TTC549 (cell line): ENCODE measurements around the gene SLC9A3.

ENCODE experiments used
- FAIRE-seq: peaks from 2 replicates; lab custom pipeline; 2012; peaks lifted over from hg19 to GRCh38; lab: Jason Lieb, UNC

Gene SLC9A3

GRCh38 chr5:504326-505154 lies 19.7 kb downstream of the SLC9A3 start:
- FAIRE-seq = no peak

- FAIRE-seq = no peak
Measured at GRCh38 chr5:502325-503079, 21.7 kb downstream of the SLC9A3 start.

GRCh38 chr5:501831-502184 lies 22.4 kb downstream of the SLC9A3 start:
- no peak for FAIRE-seq

DNA sequence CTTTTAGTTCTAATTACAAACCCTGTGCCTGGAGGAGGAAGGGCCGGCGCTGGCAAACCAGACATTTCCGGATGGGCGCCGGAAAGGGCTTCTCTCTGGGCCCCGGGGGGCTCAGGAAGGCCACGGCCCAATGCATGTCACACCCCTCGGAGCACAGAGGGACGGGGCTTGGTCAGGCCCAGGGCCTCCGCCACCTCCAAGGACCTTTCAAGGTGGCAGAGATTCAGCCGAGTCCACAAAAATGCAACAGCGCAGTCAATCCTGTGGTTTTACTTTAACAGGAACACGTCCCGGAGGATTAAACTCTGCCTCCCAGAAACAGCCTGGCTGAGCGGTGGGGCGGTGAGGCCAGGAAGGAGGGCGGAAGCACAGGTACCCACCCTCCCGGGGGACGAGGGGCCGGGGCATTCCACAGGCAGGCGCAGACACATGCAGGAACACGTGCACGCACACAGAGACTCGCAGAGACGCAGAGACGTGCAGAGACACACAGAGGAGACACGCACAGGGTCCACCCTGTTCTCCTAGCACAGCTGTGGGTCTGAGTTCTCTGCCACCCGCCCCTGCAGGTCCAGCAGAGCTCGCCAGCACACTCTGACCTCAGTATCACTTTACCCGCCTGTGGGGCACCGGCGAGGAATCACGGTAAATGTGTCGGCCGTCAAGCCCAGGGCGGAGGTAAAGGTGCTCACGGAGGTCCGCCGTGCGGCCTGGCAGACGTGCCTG lies 23.0 kb downstream of the SLC9A3 start:
- FAIRE-seq = no peak

DNA sequence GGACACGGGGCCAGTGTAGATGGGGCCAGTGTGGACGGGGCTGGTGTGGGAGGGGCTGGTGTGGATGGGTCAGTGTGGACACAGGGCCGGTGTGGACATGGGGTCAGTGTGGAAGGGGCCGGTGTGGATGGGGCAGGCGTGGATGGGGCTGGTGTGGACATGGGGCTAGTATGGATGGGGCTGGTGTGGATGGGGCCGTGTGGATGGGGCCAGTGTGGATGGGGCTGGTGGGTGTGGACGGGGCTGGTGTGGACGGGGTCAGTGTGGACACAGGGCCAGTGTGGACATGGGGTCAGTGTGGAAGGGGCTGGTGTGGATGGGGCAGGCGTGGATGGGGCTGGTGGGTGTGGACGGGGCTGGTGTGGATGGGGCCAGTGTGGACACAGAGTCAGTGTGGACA lies 23.8 kb downstream of the SLC9A3 start:
- no peak for FAIRE-seq

DNA sequence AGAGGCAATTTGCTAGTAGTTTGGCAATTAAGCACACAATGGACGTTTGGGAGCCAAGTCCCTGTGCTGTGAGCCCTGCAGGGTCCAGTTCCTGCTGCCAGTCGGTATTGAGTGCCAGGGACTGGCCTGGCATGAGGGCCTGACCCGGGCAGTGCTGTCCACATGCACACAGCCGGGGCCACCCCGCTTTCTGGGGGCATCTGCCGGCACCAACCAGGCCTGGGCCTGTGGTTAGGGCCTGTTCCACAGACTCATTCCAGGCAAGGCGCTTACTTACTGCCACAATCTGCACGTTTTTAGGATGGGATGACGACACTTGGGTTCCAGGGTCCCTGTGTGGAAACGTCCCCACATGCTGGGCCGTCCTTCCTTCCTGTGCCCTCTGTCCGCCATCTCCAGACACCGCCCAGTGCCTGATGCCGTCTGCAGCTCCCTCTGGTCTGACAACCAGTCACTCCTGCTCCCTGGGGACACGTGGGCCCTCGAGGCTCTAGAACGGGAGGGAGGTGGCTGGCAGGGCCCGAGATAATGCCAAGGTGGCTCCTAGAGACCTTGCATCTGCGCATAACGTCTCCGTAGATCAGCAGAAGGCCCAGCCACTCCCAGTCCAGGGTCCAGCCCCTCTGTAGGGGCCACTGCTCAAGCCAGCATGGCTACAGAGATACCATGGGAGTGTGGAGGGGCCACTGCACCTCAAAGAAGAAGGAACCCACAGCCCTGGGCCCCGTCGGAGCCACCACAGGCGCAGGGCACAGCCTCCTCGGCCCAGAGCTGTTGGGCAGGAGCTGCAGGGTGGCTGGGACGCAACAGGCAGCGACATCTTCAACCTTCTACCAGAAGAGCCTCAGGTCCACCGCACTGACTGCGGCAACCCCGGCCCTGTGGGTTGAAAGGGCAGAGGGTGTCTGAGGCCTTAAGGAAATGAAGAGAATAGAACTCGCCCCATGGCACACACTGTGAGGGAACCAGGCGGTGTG lies 24.7 kb downstream of the SLC9A3 start:
- FAIRE-seq = no peak

DNA sequence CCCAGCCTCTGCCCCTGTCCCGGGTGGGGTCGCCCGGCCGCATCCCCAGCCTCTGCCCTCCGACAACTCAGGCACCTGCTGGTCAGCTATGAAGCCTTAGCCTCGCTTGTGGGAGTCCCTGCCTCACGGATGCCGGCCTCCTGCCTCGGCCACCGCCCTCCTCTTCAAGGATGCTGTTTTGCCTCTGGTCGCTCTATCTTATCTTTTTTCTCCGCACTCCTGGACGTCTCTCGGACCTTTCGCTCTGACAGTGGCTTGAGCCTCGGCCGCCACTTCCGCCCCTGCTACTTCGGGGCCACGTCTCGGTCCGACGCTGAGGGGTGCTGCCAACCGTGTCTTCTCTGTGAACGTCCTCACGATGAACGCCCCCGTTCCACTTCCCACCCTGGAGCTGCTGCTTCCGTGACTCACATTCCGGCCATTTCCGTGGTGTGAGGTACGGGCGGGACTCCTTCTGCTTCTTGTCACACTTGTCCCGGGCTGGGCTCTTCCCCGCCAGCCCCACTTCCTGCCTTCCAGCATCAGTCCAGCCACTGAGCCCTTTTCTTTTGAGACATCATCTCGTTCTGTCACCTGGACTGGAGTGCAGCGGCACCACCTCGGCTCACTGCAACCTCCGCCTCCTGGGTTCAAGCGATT lies 26.3 kb downstream of the SLC9A3 start:
- FAIRE-seq = no peak

DNA sequence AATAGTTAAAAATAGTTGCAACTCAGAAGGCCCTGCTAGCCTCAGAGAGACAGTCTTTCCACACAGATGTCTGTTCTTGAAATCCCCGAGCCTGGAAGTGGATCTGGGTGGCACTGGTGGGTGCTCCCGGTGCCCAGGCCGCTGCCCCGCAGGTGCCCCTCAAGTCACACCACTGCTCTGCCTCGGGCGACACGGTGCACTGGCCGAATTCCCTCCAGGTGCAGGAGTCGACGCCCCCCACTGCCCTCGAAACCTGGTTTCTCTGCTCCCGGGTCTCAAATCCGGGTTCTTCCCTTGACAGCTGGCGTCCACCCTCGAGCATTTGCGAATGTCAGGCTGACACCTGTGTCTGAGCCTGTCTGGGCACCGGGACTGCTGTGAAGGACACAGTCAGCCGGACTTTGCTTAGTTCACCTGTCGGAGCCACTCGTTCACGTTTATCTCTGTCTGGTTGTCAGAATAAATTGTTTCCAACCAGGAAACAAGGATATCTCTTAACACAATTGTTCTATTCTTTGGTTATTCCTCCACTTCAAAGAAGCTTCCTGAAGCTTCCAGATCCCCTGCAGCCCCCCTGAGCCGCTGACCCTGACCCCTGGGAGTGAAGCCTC lies 27.1 kb downstream of the SLC9A3 start:
- no peak for FAIRE-seq

DNA sequence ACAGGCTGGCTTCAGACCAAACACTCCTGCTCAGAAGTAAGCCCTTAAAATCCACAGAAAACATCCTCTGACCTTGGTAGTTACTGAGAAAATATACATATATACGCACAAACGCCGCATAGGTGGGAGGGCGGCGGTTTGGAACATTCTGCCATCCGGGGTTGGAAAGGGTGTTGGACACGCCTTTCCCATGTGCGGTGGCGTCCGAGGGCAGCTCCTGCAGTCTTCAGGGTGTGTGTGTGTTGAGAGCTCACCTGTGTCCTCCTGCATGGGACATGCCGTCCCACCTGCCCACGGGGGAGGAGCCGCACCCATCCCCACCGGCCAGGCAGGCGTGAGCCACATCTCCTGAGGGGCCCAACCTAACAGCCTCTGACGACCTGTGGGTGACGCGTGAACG lies 28.2 kb downstream of the SLC9A3 start:
- FAIRE-seq = no peak

GRCh38 chr5:494667-495255 lies 29.5 kb downstream of the SLC9A3 start:
- no peak for FAIRE-seq

DNA sequence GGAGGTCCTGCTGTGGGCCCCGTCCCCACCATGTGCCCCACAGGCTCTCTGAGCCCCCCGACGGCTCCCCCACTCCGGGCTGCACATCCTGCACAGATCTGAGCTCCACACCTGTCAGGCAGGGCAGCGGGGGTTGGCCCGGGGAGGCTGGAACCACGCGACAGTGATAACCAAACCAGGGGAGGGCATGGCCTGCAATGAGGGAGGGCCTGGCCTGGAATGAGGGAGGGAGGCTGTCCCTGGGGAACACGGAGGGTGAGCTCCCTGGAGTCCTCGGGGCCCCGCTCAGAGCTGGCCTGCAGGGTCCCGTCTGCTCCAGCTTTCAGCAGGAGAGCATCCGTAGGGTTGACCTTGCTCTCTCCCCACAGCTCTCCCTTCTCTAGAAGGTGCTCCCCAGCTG lies 30.5 kb downstream of the SLC9A3 start:
- FAIRE-seq = no peak

DNA sequence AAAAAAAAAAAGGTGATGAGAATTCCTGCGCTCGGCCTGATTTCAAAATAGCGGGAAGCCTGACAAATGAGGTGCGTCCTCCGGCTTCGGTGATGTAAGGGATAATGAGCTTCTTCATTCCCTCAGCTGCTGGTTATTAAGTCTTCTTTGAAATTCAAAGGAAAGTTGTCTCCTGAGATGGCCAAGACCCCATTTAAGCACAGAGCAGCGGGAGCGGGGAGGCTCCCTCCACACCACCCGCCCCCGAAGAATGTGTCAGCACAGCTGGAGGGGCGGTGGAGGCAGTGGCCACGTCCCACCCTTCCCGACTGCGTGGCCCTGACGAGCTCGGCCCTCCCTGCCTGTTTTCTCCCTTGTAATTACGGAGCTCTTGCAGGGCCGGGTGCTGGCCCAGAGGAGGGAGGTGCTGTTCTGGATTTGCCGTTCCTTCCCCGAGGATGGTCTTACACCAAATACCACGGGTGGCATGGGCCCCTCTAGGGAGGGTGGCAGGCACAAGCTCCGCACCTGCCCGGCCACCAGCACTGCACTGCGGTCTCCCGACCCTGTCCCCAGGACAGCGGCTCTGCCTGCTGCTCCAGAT lies 31.0 kb downstream of the SLC9A3 start:
- FAIRE-seq = no peak

- no peak for FAIRE-seq
Measured at GRCh38 chr5:492314-492893, 31.8 kb downstream of the SLC9A3 start.

GRCh38 chr5:491856-492155 lies 32.4 kb downstream of the SLC9A3 start:
- FAIRE-seq = no peak

DNA sequence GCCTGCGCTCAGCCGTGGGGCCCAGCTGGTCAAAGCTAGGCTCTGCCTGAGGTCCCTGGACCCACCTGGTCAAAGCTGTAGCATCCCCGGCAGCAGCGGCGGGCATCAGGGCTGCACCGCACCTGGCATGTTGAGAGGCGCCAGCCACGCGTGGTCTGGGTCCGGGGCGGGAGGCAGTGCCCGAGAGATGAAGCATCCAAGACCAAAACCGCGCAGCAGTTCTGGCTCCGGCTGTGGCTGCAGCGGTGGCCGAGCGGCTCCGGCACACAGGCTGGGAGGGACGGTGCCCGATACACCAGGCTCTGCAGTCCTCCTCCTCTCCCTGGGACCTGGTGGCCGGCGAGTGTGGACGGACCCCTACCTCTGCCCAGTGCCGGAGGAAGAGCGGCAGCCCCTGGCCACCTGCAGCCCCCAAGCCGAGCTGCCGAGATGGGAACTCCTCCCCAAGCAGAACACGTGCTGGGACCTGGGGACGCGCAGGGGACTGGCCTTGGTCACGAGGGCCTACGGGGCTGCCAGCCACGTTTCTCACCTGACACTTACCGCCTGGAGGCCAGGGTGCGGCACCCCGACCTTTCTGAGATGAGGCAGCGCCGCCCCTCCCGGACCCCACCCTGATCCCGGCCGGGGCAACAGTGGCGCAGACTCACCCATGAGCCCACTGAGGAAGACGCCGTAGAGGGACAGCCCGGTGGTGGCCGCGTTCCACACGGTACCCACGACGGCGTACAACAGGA lies 33.0 kb downstream of the SLC9A3 start:
- no peak for FAIRE-seq

DNA sequence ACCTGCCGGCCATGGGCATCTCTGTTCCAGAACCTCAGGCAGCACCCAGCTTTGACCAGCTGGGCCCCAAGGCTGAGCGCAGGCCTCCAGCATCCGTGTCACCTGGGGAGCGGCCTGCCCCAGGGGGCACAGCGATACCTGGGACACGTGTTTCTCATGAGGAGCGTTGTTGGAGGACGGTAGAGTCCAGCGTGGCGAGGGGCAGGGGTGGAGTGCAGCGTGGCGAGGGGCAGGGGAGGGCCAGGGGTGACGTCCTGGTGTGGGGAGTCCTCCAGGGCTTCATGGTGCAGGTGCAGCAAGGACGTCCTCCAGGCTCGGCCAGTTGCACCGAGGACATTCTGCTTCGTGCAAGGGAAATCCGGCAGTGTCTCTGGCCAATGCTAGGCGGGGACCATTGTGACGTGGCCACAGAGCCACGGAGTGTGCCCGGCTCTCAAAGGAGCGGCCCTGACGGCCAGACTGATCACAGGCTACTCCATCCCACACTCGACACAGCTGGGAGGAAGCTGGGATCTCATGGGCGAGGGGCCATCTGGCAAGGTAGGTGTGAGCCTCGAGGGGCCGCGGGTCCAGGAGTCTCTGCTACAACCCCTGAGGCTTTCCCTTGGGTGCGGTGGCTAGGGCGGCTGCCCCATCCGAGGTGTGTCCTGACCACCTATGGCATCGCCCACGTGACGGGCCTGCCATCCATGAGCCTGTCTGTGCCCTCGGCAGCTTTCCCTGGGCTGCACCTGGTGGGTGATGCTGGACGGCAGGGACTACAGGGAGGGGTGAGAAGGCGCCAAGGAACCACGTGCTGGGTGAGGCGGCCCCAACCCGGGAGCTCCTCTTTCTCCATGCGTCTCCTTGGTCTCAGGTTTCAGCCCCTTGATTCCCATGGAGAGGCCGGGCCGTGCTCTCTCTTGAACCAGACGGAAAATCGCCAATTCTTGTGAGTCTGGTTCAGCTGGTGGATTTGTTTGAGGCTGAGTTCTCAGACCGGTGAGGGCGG lies 33.8 kb downstream of the SLC9A3 start:
- no peak for FAIRE-seq

- FAIRE-seq = no peak
Measured at GRCh38 chr5:489689-490080, 34.6 kb downstream of the SLC9A3 start.
